Rectal smooth muscle tissue (tissue), 1 donor: Measurements from ENCODE around the gene COL23A1.

Experiments used
- H3K27ac ChIP-seq: one replicate; pipeline ENCODE4 v1.7.0; 2013; ENCODE audit warnings: low read depth, low read length, inconsistent platforms
- H3K27me3 ChIP-seq: one replicate; pipeline ENCODE4 v1.7.0; 2013; ENCODE audit warnings: low read length; ENCODE audit not compliant: control insufficient read depth, insufficient read depth
- H3K36me3 ChIP-seq: one replicate; pipeline ENCODE4 v1.7.0; 2013; ENCODE audit warnings: low read length; ENCODE audit not compliant: control insufficient read depth, insufficient read depth
- H3K4me1 ChIP-seq: one replicate; pipeline ENCODE4 v1.7.0; 2013; ENCODE audit warnings: low read length; ENCODE audit not compliant: control insufficient read depth, insufficient read depth
- H3K4me3 ChIP-seq: one replicate; pipeline ENCODE4 v1.7.0; 2013; ENCODE audit warnings: low read length
- H3K9ac ChIP-seq: one replicate; pipeline ENCODE4 v1.7.0; 2013; ENCODE audit warnings: low read length

Gene COL23A1

GRCh38 chr5:178519155-178519554 lies 71.0 kb downstream of the COL23A1 start:
- no peak overlapping the region for H3K9ac ChIP-seq
- peaks cover 2% of the 10 kb centered on the region for H3K27me3 ChIP-seq
- H3K36me3 ChIP-seq: no peaks in the 10 kb centered on the region
- H3K4me3 ChIP-seq: no peak overlapping the region
- no peaks in the 10 kb centered on the region for H3K4me1 ChIP-seq
- H3K27ac ChIP-seq: no peak overlapping the region

- Histone ChIP-seq H3K27me3 (peaks cover 2% of the 10 kb centered on the region), H3K9ac (no peak overlapping the region), H3K36me3 (no peaks in the 10 kb centered on the region), H3K27ac (no peak overlapping the region), H3K4me3 (no peak overlapping the region), H3K4me1 (no peaks in the 10 kb centered on the region)
These were observed 73.5 kb downstream of the COL23A1 start for GRCh38 chr5:178516504-178517235.

GRCh38 chr5:178515776-178516503 lies 74.3 kb downstream of the COL23A1 start:
- Histone ChIP-seq H3K4me1 (no peaks in the 10 kb centered on the region), H3K27ac (no peak overlapping the region), H3K9ac (no peak overlapping the region), H3K27me3 (peaks cover 2% of the 10 kb centered on the region), H3K36me3 (no peaks in the 10 kb centered on the region), H3K4me3 (no peak overlapping the region)

GRCh38 chr5:178514851-178515418 lies 75.3 kb downstream of the COL23A1 start:
- H3K4me3 ChIP-seq: no peak overlapping the region
- peaks cover 2% of the 10 kb centered on the region for H3K27me3 ChIP-seq

GRCh38 chr5:178511172-178511571 lies 79.0 kb downstream of the COL23A1 start:
- Histone ChIP-seq H3K27me3 (no peaks in the 10 kb centered on the region), H3K4me3 (no peak overlapping the region), H3K27ac (no peak overlapping the region), H3K36me3 (no peaks in the 10 kb centered on the region), H3K9ac (no peak overlapping the region), H3K4me1 (no peaks in the 10 kb centered on the region)

More at GRCh38 chr5:178514851-178515418, 75.3 kb downstream of the COL23A1 start:
- Histone ChIP-seq H3K36me3 (no peaks in the 10 kb centered on the region), H3K9ac (no peak overlapping the region), H3K27ac (no peak overlapping the region), H3K4me1 (no peaks in the 10 kb centered on the region)

- Histone ChIP-seq H3K9ac (no peak overlapping the region), H3K4me1 (no peaks in the 10 kb centered on the region), H3K27me3 (no peaks in the 10 kb centered on the region), H3K4me3 (no peak overlapping the region), H3K36me3 (no peaks in the 10 kb centered on the region), H3K27ac (no peak overlapping the region)
These were observed 80.6 kb downstream of the COL23A1 start for GRCh38 chr5:178509491-178510057.

GRCh38 chr5:178507151-178507932 lies 82.9 kb downstream of the COL23A1 start:
- no peaks in the 10 kb centered on the region for H3K4me1 ChIP-seq
- H3K27me3 ChIP-seq: no peaks in the 10 kb centered on the region
- H3K4me3 ChIP-seq: no peak overlapping the region
- no peaks in the 10 kb centered on the region for H3K36me3 ChIP-seq
- no peak overlapping the region for H3K27ac ChIP-seq
- no peak overlapping the region for H3K9ac ChIP-seq

GRCh38 chr5:178505639-178506407 lies 84.4 kb downstream of the COL23A1 start:
- Histone ChIP-seq H3K4me1 (no peaks in the 10 kb centered on the region), H3K36me3 (no peaks in the 10 kb centered on the region), H3K4me3 (no peak overlapping the region), H3K9ac (no peak overlapping the region), H3K27me3 (no peaks in the 10 kb centered on the region), H3K27ac (no peak overlapping the region)

GRCh38 chr5:178504340-178504960 lies 85.7 kb downstream of the COL23A1 start:
- H3K4me3 ChIP-seq: no peak overlapping the region
- no peak overlapping the region for H3K27ac ChIP-seq
- H3K27me3 ChIP-seq: no peaks in the 10 kb centered on the region

GRCh38 chr5:178502401-178503100 lies 87.6 kb downstream of the COL23A1 start:
- no peak overlapping the region for H3K27ac ChIP-seq
- no peak overlapping the region for H3K4me3 ChIP-seq
- H3K4me1 ChIP-seq: no peaks in the 10 kb centered on the region
- H3K9ac ChIP-seq: no peak overlapping the region
- H3K36me3 ChIP-seq: no peaks in the 10 kb centered on the region
- H3K27me3 ChIP-seq: no peaks in the 10 kb centered on the region

More at GRCh38 chr5:178504340-178504960, 85.7 kb downstream of the COL23A1 start:
- no peaks in the 10 kb centered on the region for H3K36me3 ChIP-seq
- H3K4me1 ChIP-seq: no peaks in the 10 kb centered on the region
- no peak overlapping the region for H3K9ac ChIP-seq

- Histone ChIP-seq H3K27me3 (no peaks in the 10 kb centered on the region), H3K36me3 (no peaks in the 10 kb centered on the region), H3K27ac (no peak overlapping the region), H3K4me1 (no peaks in the 10 kb centered on the region), H3K4me3 (no peak overlapping the region), H3K9ac (no peak overlapping the region)
These were observed 90.8 kb downstream of the COL23A1 start for GRCh38 chr5:178499352-178499751.
